CD14-positive monocyte (primary cell): ENCODE measurements around the gene ARID3B. TPM values are rescaled to one million over a fixed set of nuclear protein-coding genes. Genes with fewer than 3 reads are reported as not detected.

Source experiments
- DNase-seq, 3 donors: peaks; one replicate each; pipeline ENCODE4 v3.0.0-alpha.2; 2011 to 2022
- H2AFZ ChIP-seq: 2 replicates; pipeline ENCODE4 v1.6.0; 2012; ENCODE audit warnings: mild to moderate bottlenecking, low read depth, low read length, inconsistent platforms; ENCODE audit not compliant: insufficient read depth, poor library complexity, severe bottlenecking
- H3K27ac ChIP-seq, 2 donors: 1 replicate in 1 of 2; 2 replicates in 1 of 2; pipeline ENCODE4 v1.5.1; 2012 to 2013; ENCODE audit warnings: low read length in 2 of 2, control low read depth in 1 of 2, inconsistent platforms in 1 of 2, low read depth in 1 of 2, mild to moderate bottlenecking in 1 of 2
- H3K27me3 ChIP-seq, 2 donors: one replicate each; pipeline versions ENCODE4 v1.6.0 to v1.6.1; 2011 to 2013; ENCODE audit warnings: low read length in 2 of 2; ENCODE audit not compliant: control insufficient read depth in 2 of 2, insufficient read depth in 2 of 2
- H3K36me3 ChIP-seq, 2 donors: replicated peaks in 1 of 2; 1 replicate in 1 of 2; 2 replicates in 1 of 2; pipeline versions ENCODE4 v1.5.1 to v1.6.1; 2012 to 2013; ENCODE audit warnings: low read length in 2 of 2, control low read depth in 1 of 2, inconsistent platforms in 1 of 2, mild to moderate bottlenecking in 1 of 2; ENCODE audit not compliant: insufficient read depth in 2 of 2, control insufficient read depth in 1 of 2
- H3K4me1 ChIP-seq, 2 donors: 1 replicate in 1 of 2; 2 replicates in 1 of 2; pipeline versions ENCODE4 v1.5.1 to v1.6.1; 2012 to 2013; ENCODE audit warnings: low read length in 2 of 2, control low read depth in 1 of 2, inconsistent platforms in 1 of 2, mild to moderate bottlenecking in 1 of 2, moderate library complexity in 1 of 2; ENCODE audit not compliant: insufficient read depth in 2 of 2, control insufficient read depth in 1 of 2
- H3K4me2 ChIP-seq: replicated peaks from 2 replicates; pipeline ENCODE3; 2012; ENCODE audit warnings: low read length, moderate library complexity, mild to moderate bottlenecking; ENCODE audit not compliant: poor library complexity, severe bottlenecking; ENCODE audit errors: extremely low read depth
- H3K4me3 ChIP-seq, 3 experiments: fragments of 200-600 bp in 1 of 3; sonication (generic) in 1 of 3; replicated peaks in 1 of 3; 1 replicate in 2 of 3; 2 replicates in 1 of 3; pipeline ENCODE4 v1.5.1; 2011 to 2013; ENCODE audit warnings: low read length in 3 of 3, mild to moderate bottlenecking in 3 of 3, control low read depth in 2 of 3, low read depth in 2 of 3, inconsistent platforms in 1 of 3, moderate library complexity in 1 of 3
- H3K79me2 ChIP-seq: 2 replicates; pipeline ENCODE4 v1.6.0; 2012; ENCODE audit warnings: mild to moderate bottlenecking, control low read depth, inconsistent platforms, low read length, moderate library complexity; ENCODE audit not compliant: insufficient read depth
- H3K9ac ChIP-seq: 2 replicates; pipeline ENCODE4 v1.6.0; 2017; ENCODE audit warnings: low read length, mild to moderate bottlenecking; ENCODE audit not compliant: insufficient read depth, poor library complexity, severe bottlenecking
- H3K9me3 ChIP-seq, 2 donors: replicated peaks in 1 of 2; 1 replicate in 1 of 2; 2 replicates in 1 of 2; pipeline versions ENCODE4 v1.5.1 to v1.6.1; 2012 to 2013; ENCODE audit warnings: low read length in 2 of 2, control low read depth in 1 of 2; ENCODE audit not compliant: control insufficient read depth in 1 of 2, insufficient read depth in 1 of 2
- H4K20me1 ChIP-seq: 2 replicates; pipeline ENCODE4 v1.6.0; 2012; ENCODE audit warnings: mild to moderate bottlenecking, low read length, control low read depth, moderate library complexity; ENCODE audit not compliant: insufficient read depth
- H3K27ac Mint-ChIP-seq, 7 donors: one replicate each; pipeline ENCODE4 v1.8.0; 2020; ENCODE audit warnings: mild to moderate bottlenecking in 7 of 7, mixed read lengths in 7 of 7, moderate library complexity in 6 of 7, inconsistent platforms in 2 of 7
- H3K27me3 Mint-ChIP-seq, 3 donors: one replicate each; pipeline ENCODE4 v1.8.0; 2021 to 2022; ENCODE audit warnings: low read depth in 3 of 3, mild to moderate bottlenecking in 3 of 3, mixed read lengths in 3 of 3, moderate library complexity in 3 of 3, inconsistent platforms in 1 of 3
- H3K36me3 Mint-ChIP-seq, 2 donors: one replicate each; pipeline ENCODE4 v1.8.0; 2020; ENCODE audit warnings: mixed read lengths in 2 of 2, inconsistent platforms in 1 of 2, mild to moderate bottlenecking in 1 of 2
- H3K4me1 Mint-ChIP-seq: one replicate; pipeline ENCODE4 v1.8.0; 2020; ENCODE audit warnings: mild to moderate bottlenecking, mixed read lengths
- H3K4me3 Mint-ChIP-seq, 2 donors: one replicate each; pipeline ENCODE4 v1.8.0; 2020; ENCODE audit warnings: mild to moderate bottlenecking in 2 of 2, mixed read lengths in 2 of 2, moderate library complexity in 1 of 2
- H3K9me3 Mint-ChIP-seq, 7 donors: one replicate each; pipeline ENCODE4 v1.8.0; 2020 to 2022; ENCODE audit warnings: mixed read lengths in 7 of 7, mild to moderate bottlenecking in 6 of 7, moderate library complexity in 6 of 7, inconsistent platforms in 2 of 7
- CTCF ChIP-seq: fragments of 200-600 bp; IDR thresholded peaks from one replicate; pipeline ENCODE4 v1.8.0; 2022; ENCODE audit warnings: antibody characterized with exemption, mild to moderate bottlenecking
- WGBS: methylation state at CpG from one replicate; pipeline ENCODE4 v1.1.5; 2013; ENCODE audit warnings: missing lambda C conversion rate; ENCODE audit not compliant: insufficient coverage; 5-methylcytosine and 5-hydroxymethylcytosine counted together
- intact Hi-C, 2 donors: fragments of 100-400 bp; cut with micrococcal nuclease; formaldehyde crosslinking; loops; one replicate each; pipeline versions ENCODE4 v1.15.0 to v1.15.1; 2023
- polyA plus RNA-seq, 3 donors: library from polyadenylated mRNA; depleted of rRNA in 1 of 3; unstranded in 2 of 3; stranded (reverse) in 1 of 3; fragments of 300-500 nt in 2 of 3; fragments of >200 nt in 1 of 3; fragmentation: Illumina TruSeq in 2 of 3; gene quantifications; 1 replicate in 2 of 3; 2 replicates in 1 of 3; pipeline ENCODE4 v1.2.3, GENCODE V29; 2012 to 2021

ARID3B gene
- polyA plus RNA-seq, 3 donors = 2.3 to 17.4 (median 4.4) TPM

- DNase-seq = no peak
- peaks cover 59 to 91% of the 10 kb centered on the region in 2 donors for H3K36me3 ChIP-seq
- peaks cover 46% of the 10 kb centered on the region for H4K20me1 ChIP-seq
- no peak for TF ChIP-seq CTCF
- no peak overlapping the region for H3K4me3 ChIP-seq
- H3K9me3 ChIP-seq = no peaks in the 10 kb centered on the region
- Mint-ChIP-seq H3K9me3 (no peaks in the 10 kb centered on the region), H3K27ac (no peak overlapping the region), H3K4me3 (no peak overlapping the region), H3K4me1 (peaks cover 8% of the 10 kb centered on the region), H3K27me3 (peaks cover 0 to under 1% (median 0%) of the 10 kb centered on the region in 3 donors), H3K36me3 (peaks cover 77 to 92% of the 10 kb centered on the region in 2 donors)
- no peaks in the 10 kb centered on the region for H3K4me1 ChIP-seq
- H2AFZ ChIP-seq = no peak overlapping the region
- no peak overlapping the region for H3K9ac ChIP-seq
- no peaks in the 10 kb centered on the region for H3K79me2 ChIP-seq
- no peak overlapping the region for H3K4me2 ChIP-seq
- H3K27ac ChIP-seq = no peak overlapping the region
- H3K27me3 ChIP-seq = no peaks in the 10 kb centered on the region
- intact Hi-C loops = no loop called here
- WGBS = no CpG with 5 or more reads among the region's 3 CpGs
Measured at GRCh38 chr15:74571191-74571590, 30.2 kb downstream of the ARID3B start.

GRCh38 chr15:74573987-74574386 is 33.0 kb downstream of the ARID3B start:
- TF ChIP-seq CTCF = no peak
- Mint-ChIP-seq H3K4me1 (no peaks in the 10 kb centered on the region), H3K36me3 (peaks cover 84 to 97% of the 10 kb centered on the region in 2 donors), H3K4me3 (no peak overlapping the region), H3K27me3 (peaks cover 0 to 1% (median 0%) of the 10 kb centered on the region in 3 donors), H3K27ac (no peak overlapping the region), H3K9me3 (no peaks in the 10 kb centered on the region)
- Histone ChIP-seq H3K4me3 (no peak overlapping the region), H3K36me3 (peaks cover 77 to 96% of the 10 kb centered on the region in 2 donors), H3K9ac (no peak overlapping the region), H3K27ac (no peak overlapping the region), H2AFZ (no peak overlapping the region), H3K27me3 (no peaks in the 10 kb centered on the region), H3K4me2 (no peak overlapping the region), H4K20me1 (peaks cover 23% of the 10 kb centered on the region), H3K79me2 (no peaks in the 10 kb centered on the region), H3K4me1 (no peaks in the 10 kb centered on the region), H3K9me3 (no peaks in the 10 kb centered on the region)
- DNase-seq = no peak
- WGBS = 100% methylated on average over 1 of the region's 4 CpGs
- intact Hi-C loops = no loop called here
